HG02798 (cell line): ENCODE results near the gene SPDL1.

Source experiments
- ATAC-seq: cut with Tn5 transposase; IDR thresholded peaks from one replicate; pipeline ENCODE4 v1.9.1; 2021; ENCODE audit warnings: mild to moderate bottlenecking; ENCODE audit not compliant: unreplicated experiment, poor library complexity

Gene SPDL1

GRCh38 chr5:169627551-169627950, 44.0 kb downstream of the SPDL1 start:
- no peak for ATAC-seq

- no peak for ATAC-seq
Observed at GRCh38 chr5:169628892-169629291, 45.3 kb downstream of the SPDL1 start.

GRCh38 chr5:169629847-169630548, 46.4 kb downstream of the SPDL1 start:
- no peak for ATAC-seq

- no peak for ATAC-seq
Observed at GRCh38 chr5:169631360-169631759, 47.8 kb downstream of the SPDL1 start.

- ATAC-seq, result no peak
Observed at GRCh38 chr5:169632946-169633345, 49.4 kb downstream of the SPDL1 start.

- no peak for ATAC-seq
Observed at GRCh38 chr5:169634606-169635005, 51.0 kb downstream of the SPDL1 start.

- no peak for ATAC-seq
Observed at GRCh38 chr5:169635936-169636335, 52.4 kb downstream of the SPDL1 start.

- no peak for ATAC-seq
Observed at GRCh38 chr5:169636477-169637084, 53.0 kb downstream of the SPDL1 start.

GRCh38 chr5:169637085-169637548, 53.5 kb downstream of the SPDL1 start, which contains the start of gene DOCK2:
DOCK2 (plus strand) TSS chr5:169637275; CDS start chr5:169637327, 52 bp downstream.
- ATAC-seq, result peak; percentile 92

GRCh38 chr5:169637549-169638121, 54.1 kb downstream of the SPDL1 start:
- peak; percentile 74 for ATAC-seq

GRCh38 chr5:169641253-169641652, 57.7 kb downstream of the SPDL1 start:
- ATAC-seq, result no peak

GRCh38 chr5:169646856-169647255, 63.3 kb downstream of the SPDL1 start:
- ATAC-seq, result peak; percentile 29

- ATAC-seq, result peak; percentile 54
Observed at GRCh38 chr5:169647566-169647965, 64.0 kb downstream of the SPDL1 start.

GRCh38 chr5:169648725-169649310, 65.2 kb downstream of the SPDL1 start:
- ATAC-seq, result no peak

- ATAC-seq, result peak; percentile 22
Observed at GRCh38 chr5:169649486-169649885, 65.9 kb downstream of the SPDL1 start.

GRCh38 chr5:169650701-169651331, 67.2 kb downstream of the SPDL1 start:
- peak; percentile 42 for ATAC-seq

- ATAC-seq, result no peak
Observed at GRCh38 chr5:169651526-169651925, 68.0 kb downstream of the SPDL1 start.

GRCh38 chr5:169652057-169652456, 68.5 kb downstream of the SPDL1 start:
- ATAC-seq, result no peak

- ATAC-seq, result no peak
Observed at GRCh38 chr5:169653091-169653490, 69.5 kb downstream of the SPDL1 start.
